GM12875 (cell line): Measurements from ENCODE around the gene PM20D2.

ENCODE experiments used
- H3K4me3 ChIP-seq: one replicate; pipeline ENCODE4 v1.5.1; 2011; ENCODE audit warnings: low read depth, low read length, control low read depth
- TF ChIP-seq, protein P1 (sequence below): IDR thresholded peaks from 2 replicates; pipeline ENCODE4 v1.5.1; 2011; ENCODE audit warnings: low read depth, mild to moderate bottlenecking, control low read depth, inconsistent platforms, low read length, moderate library complexity, borderline replicate concordance; ENCODE audit not compliant: insufficient read depth

The PM20D2 gene

DNA sequence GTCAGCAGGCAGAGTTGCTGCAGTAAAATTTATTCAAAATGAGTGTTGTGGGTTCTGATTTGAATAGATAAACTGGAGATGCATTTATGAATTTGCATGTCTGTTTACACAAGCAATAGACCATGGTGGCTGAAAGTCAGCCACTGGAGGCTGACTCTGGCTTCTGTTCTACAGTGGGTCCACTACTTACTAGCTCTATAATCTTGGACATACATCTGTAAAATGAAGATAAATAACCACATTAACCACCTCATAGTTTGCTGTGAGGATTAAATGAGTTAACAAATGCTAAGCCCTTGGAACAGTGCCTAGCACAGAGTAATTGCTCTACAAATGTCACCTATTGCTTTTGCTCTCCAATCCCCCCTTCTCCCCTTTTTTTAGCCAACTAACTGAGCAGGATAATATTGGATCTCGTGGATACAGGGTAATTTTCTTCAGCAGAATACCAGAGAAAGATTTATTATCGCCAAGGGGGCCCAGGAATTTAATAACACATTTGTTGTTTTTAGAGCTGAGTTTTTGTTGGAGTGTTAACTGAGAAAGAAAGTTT, 1.4 kb upstream of the PM20D2 start:
- TF ChIP-seq, protein P1, sequence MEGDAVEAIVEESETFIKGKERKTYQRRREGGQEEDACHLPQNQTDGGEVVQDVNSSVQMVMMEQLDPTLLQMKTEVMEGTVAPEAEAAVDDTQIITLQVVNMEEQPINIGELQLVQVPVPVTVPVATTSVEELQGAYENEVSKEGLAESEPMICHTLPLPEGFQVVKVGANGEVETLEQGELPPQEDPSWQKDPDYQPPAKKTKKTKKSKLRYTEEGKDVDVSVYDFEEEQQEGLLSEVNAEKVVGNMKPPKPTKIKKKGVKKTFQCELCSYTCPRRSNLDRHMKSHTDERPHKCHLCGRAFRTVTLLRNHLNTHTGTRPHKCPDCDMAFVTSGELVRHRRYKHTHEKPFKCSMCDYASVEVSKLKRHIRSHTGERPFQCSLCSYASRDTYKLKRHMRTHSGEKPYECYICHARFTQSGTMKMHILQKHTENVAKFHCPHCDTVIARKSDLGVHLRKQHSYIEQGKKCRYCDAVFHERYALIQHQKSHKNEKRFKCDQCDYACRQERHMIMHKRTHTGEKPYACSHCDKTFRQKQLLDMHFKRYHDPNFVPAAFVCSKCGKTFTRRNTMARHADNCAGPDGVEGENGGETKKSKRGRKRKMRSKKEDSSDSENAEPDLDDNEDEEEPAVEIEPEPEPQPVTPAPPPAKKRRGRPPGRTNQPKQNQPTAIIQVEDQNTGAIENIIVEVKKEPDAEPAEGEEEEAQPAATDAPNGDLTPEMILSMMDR: no peak
- H3K4me3 ChIP-seq: no peak overlapping the region

DNA sequence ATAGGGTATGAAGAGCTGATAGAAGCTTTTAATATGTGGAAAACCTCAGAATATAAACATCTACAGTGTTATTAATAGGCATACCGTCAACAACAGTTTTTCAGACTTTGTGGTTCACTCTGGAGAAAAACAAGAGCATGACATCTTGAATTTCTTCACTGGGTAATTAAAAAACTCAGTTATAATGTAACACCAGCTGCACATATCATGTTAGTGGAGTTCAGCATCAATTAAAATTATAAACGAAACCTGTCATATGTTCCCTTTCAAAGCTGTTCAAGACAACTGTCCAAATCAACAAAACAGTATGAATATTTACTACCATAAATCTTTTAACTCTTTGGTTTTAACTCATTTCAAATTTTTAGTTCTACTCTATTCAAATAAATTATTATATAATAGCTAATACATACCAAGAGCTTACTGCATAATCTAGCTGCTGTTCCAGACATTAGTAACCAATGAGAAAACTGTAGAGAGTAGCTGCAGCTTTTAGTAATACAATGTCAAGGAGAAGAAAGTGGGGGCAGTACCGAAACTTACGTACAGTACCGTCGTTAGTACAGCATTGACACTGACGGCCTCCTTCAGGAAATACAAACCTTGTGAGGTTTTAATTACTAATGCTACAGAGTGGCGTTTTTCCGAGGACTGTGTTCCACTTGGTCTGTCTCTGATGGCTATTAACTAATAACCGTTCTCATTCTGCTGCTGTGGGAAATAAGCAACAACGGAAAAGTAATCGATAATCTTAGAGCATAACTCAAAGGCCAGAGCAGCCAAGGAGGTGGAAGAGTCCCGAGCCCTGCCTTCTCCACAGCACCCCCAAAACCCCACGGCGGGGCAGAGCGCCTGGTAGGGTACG, 532 bp upstream of the PM20D2 start:
- H3K4me3 ChIP-seq: peak overlapping the region; percentile 78
- TF ChIP-seq, protein P1: no peak

DNA sequence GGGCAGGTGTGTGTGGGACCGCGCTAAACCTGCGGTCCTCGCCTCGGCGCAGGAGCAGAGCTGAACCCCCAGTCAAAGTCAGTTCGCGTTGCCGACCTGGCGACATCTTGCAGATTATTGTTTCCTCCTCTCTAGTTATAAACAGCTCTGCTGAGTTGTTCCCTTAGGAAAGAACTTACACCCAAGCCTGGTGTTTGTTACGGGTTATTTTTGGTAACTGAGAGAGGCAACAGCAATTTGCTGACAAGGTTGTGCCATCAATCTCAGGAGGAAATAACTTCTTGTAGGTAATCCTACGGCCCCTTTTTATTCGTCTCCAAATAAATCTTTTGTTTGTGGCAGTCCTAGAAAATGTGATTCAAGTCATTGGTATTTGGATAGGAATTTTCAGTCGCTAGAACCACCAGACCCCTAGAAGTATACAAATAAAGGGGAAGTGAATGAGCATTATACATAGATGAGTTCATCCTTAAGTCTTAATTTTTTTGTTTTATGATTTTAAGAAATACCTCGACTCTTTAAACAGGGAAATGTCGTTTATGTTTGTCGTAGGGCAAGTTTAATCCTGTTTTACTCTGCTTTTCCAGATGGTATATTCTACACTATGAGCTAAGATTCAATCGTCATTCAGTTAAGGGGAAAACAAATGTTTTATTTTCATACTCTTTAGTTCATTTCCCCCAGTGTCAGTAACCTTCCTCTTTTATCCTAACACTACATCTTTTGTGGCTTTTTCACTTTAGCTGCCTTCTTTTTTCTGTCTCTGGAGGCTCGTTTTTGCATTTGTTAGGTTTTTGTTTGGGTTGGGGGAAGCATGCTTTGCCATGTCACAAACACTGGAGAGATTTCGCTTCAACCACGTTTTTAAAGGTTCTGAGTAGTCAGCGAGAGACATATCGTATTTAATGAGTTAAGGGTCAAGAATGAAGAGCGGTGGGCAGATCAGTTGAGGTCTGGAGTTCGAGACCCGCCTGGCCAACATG, 1.2 kb downstream of the PM20D2 start:
- H3K4me3 ChIP-seq: peak overlapping the region; percentile 78
- TF ChIP-seq, protein P1: no peak

DNA sequence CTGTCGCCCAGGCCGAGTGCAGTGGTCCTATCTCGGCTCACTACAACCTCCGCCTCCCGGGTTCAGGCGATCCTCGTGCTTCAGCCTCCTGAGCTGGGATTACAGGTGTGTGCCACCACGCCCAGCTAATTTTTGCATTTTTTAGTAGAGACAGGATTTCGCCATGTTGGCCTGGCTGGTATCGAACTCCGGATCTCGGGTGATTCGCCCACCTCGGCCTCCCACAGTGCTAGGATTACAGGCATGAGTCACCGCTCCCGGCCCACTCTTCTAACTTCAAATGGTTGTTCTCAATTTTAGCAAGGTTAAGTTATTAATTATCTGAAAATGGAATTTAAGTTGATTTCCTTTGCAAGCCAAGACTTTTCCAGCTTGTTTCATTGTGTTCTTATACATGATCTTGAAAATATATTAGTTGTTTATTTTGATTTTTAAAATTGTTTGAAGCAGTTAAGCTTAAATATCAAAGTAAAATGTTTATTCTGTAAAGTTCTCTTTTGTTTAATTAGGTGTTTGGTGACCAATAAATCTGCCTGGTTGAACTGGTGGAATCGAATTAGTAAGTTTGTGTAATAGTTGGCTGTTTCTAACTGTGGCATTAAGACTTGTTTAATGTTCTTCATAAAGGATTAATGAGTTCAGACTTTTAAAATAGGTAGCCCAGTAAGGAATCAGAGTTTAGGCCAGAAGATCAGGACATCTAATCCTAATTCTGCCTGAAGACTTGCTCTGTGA, 2.3 kb downstream of the PM20D2 start:
- TF ChIP-seq, protein P1: no peak
- no peak overlapping the region for H3K4me3 ChIP-seq

DNA sequence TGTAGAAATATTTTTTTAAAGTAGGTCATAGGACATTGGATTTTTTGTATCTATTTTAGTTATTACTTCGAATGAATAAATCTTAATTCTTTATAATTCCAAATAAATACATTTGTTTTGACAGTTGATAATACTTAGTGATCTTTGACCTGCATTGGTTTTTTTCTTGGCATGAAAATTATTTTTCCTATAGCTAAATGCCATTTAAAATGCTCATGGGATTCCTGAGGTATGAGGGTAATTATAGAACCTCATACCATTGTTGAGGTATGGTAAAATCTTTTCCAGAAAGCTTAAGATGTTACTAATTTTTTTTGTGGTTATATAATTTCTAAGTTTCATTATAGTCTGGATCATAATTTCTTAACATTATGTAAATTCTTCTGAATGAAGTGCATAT, 8.3 kb downstream of the PM20D2 start:
- TF ChIP-seq, protein P1: no peak
- H3K4me3 ChIP-seq: no peak overlapping the region

DNA sequence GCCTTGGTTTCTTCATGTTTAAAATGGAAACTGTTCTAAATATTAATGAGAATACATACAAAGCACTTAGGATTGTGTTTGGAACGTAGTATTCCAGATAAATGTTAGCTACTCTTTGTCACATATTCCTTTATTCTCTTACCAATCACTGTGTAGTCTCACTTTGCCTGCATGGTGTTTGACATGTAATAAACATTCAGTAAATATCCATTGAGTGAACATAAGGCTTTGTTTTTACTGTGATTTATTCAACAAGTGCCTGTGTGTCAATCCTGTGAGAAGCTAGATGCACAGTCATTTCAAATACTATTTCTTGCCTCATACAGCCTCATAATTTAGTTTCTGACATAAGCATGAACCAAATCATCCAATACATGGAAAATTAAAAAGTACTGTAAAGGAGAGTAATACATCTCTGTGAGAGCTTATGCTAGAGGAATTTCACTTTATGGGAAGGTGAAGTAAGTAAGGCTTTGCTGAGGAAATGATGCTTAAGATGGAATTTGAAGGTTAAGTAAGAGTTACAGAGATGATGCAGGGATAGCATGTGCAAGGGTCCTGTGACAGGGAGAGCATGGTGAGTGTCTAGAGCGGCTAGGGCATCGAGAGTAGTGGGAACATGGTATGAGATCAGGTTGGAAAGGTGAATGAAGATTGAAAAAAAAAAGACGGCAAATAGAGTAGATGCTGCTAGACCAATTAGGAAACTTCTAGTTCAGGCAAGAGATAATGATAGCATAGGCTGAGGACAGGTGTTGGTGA, 14.7 kb downstream of the PM20D2 start:
- TF ChIP-seq, protein P1: no peak
- H3K4me3 ChIP-seq: no peak overlapping the region
